Naive thymus-derived CD4-positive, alpha-beta T cell (primary cell): Measurements from ENCODE around the gene HUWE1. TPM values are rescaled to one million over a fixed set of nuclear protein-coding genes. Genes with fewer than 3 reads are reported as not detected.
"Not testable (repeated sequence)": the region's sequence is repeated elsewhere in the genome, so short reads cannot be mapped to it uniquely, and the experiment has no call there.

ENCODE experiments used
- ATAC-seq: fragments of 150-1000 bp; cut with Tn5 transposase; 2 replicates; pipeline ENCODE4 v1.10.0; 2021; ENCODE audit warnings: mild to moderate bottlenecking, moderate library complexity
- CTCF ChIA-PET: fragments of 350-600 bp; sonication (Branson Sonifier 250); formaldehyde crosslinking; loops from one replicate; lab custom pipeline; 2021; ENCODE audit warnings: antibody characterized with exemption; lab: Charles Lee
- POLR2A ChIA-PET: fragments of 350-600 bp; sonication (Branson Sonifier 250); formaldehyde crosslinking; loops from one replicate; lab custom pipeline; 2021; ENCODE audit warnings: antibody characterized with exemption, inconsistent platforms; lab: Charles Lee
- DNase-seq, 9 donors: peaks; one replicate each; pipeline versions ENCODE4 v3.0.0 to v3.0.0-alpha.2; 2020 to 2022; ENCODE audit warnings: mixed read lengths in 1 of 9
- H3K27ac ChIP-seq: one replicate; pipeline ENCODE4 v1.7.0; 2013; ENCODE audit warnings: mild to moderate bottlenecking, low read depth, low read length, moderate library complexity
- H3K27me3 ChIP-seq, 2 donors: one replicate each; pipeline ENCODE4 v1.7.0; 2013; ENCODE audit warnings: low read length in 2 of 2, mild to moderate bottlenecking in 2 of 2, moderate library complexity in 2 of 2; ENCODE audit not compliant: control insufficient read depth in 2 of 2, insufficient read depth in 2 of 2
- H3K36me3 ChIP-seq, 3 experiments: 1 replicate in 2 of 3; 2 replicates in 1 of 3; pipeline ENCODE4 v1.7.0; 2013; ENCODE audit warnings: low read length in 3 of 3, mild to moderate bottlenecking in 3 of 3, moderate library complexity in 1 of 3; ENCODE audit not compliant: insufficient read depth in 3 of 3, control insufficient read depth in 2 of 3
- H3K4me1 ChIP-seq, 2 donors: one replicate each; pipeline ENCODE4 v1.7.0; 2013; ENCODE audit warnings: low read length in 2 of 2, mild to moderate bottlenecking in 2 of 2, moderate library complexity in 1 of 2; ENCODE audit not compliant: control insufficient read depth in 2 of 2, insufficient read depth in 2 of 2
- H3K4me3 ChIP-seq: 2 replicates; pipeline ENCODE4 v1.7.0; 2013; ENCODE audit warnings: mild to moderate bottlenecking, low read length
- H3K9me3 ChIP-seq, 3 experiments: 1 replicate in 2 of 3; 2 replicates in 1 of 3; pipeline ENCODE4 v1.7.0; 2013; ENCODE audit warnings: low read length in 3 of 3; ENCODE audit not compliant: control insufficient read depth in 2 of 3
- H3K27ac Mint-ChIP-seq, 9 donors: one replicate each; pipeline ENCODE4 v1.8.0; 2020 to 2022; ENCODE audit warnings: mixed read lengths in 9 of 9, mild to moderate bottlenecking in 8 of 9, moderate library complexity in 5 of 9, inconsistent platforms in 2 of 9
- H3K27me3 Mint-ChIP-seq, 5 donors: one replicate each; pipeline ENCODE4 v1.8.0; 2021 to 2022; ENCODE audit warnings: mixed read lengths in 5 of 5, mild to moderate bottlenecking in 1 of 5
- H3K36me3 Mint-ChIP-seq, 5 donors: one replicate each; pipeline ENCODE4 v1.8.0; 2020 to 2022; ENCODE audit warnings: mixed read lengths in 5 of 5, mild to moderate bottlenecking in 3 of 5, inconsistent platforms in 1 of 5
- H3K4me1 Mint-ChIP-seq, 7 donors: one replicate each; pipeline ENCODE4 v1.8.0; 2020 to 2022; ENCODE audit warnings: mixed read lengths in 7 of 7, mild to moderate bottlenecking in 3 of 7, inconsistent platforms in 1 of 7
- H3K4me3 Mint-ChIP-seq, 10 donors: one replicate each; pipeline ENCODE4 v1.8.0; 2020 to 2022; ENCODE audit warnings: mild to moderate bottlenecking in 10 of 10, mixed read lengths in 10 of 10, moderate library complexity in 6 of 10, inconsistent platforms in 2 of 10
- H3K9me3 Mint-ChIP-seq, 11 donors: one replicate each; pipeline ENCODE4 v1.8.0; 2020 to 2022; ENCODE audit warnings: mixed read lengths in 11 of 11, mild to moderate bottlenecking in 4 of 11, inconsistent platforms in 1 of 11, moderate library complexity in 1 of 11
- intact Hi-C, 2 donors: fragments of 100-400 bp; cut with micrococcal nuclease; formaldehyde crosslinking; loops; one replicate each; pipeline ENCODE4 v1.15.1; 2023
- polyA plus RNA-seq, 2 donors: library from polyadenylated mRNA; unstranded; fragments of 300-500 nt; fragmentation: Illumina TruSeq; gene quantifications; one replicate each; pipeline ENCODE4 v1.2.3, GENCODE V29; 2021
- total RNA-seq, 6 experiments: library from RNA in 5 of 6; stranded (reverse) in 5 of 6; gene quantifications; 1 replicate in 5 of 6; 2 replicates in 1 of 6; pipeline ENCODE4 v1.2.3 and lab custom pipeline; 2021 to 2026

Gene HUWE1
- total and polyA plus RNA-seq, 7 experiments from 2014 or later = 13.1 to 266 (median 181) TPM

GRCh38 chrX:53550756-53551463 lies 135.6 kb downstream of the HUWE1 start:
- Histone ChIP-seq H3K4me3 (no peak overlapping the region), H3K27me3 (no peaks in the 10 kb centered on the region), H3K4me1 (peaks cover 0 to 5% of the 10 kb centered on the region in 2 donors), H3K36me3 (peaks cover 0 to 86% (median 7%) of the 10 kb centered on the region in 3 experiments), H3K27ac (no peak overlapping the region), H3K9me3 (no peaks in the 10 kb centered on the region)
- Mint-ChIP-seq H3K27me3 (no peaks in the 10 kb centered on the region), H3K4me1 (peaks cover 0 to 3% (median 0%) of the 10 kb centered on the region in 7 donors), H3K9me3 (no peaks in the 10 kb centered on the region), H3K36me3 (peaks cover 8 to 30% (median 14%) of the 10 kb centered on the region in 5 donors), H3K27ac (peak overlapping the region in 2 of 9 donors; percentile 28 to 85), H3K4me3 (no peak overlapping the region)
- ATAC-seq (no peak), DNase-seq (no peak)
- intact Hi-C loops = no loop called here
- CTCF ChIA-PET = no interaction called here
- POLR2A ChIA-PET = no interaction called here

- no peak overlapping the region for H3K4me3 ChIP-seq
- H3K36me3 ChIP-seq = peaks cover 0 to 98% (median 11%) of the 10 kb centered on the region in 3 experiments
- Mint-ChIP-seq H3K27me3 (no peaks in the 10 kb centered on the region), H3K4me1 (peaks cover 0 to 3% (median 0%) of the 10 kb centered on the region in 7 donors), H3K4me3 (no peak overlapping the region), H3K9me3 (no peaks in the 10 kb centered on the region), H3K27ac (peak overlapping the region in 2 of 9 donors; percentile 24 to 29), H3K36me3 (peaks cover 6 to 24% (median 11%) of the 10 kb centered on the region in 5 donors)
- CTCF ChIA-PET = no interaction called here
- DNase-seq (no peak), ATAC-seq (peak; percentile 40)
- no peaks in the 10 kb centered on the region for H3K27me3 ChIP-seq
- peaks cover 0 to 5% of the 10 kb centered on the region in 2 donors for H3K4me1 ChIP-seq
- H3K9me3 ChIP-seq = no peaks in the 10 kb centered on the region
- H3K27ac ChIP-seq = no peak overlapping the region
- POLR2A ChIA-PET = no interaction called here
- intact Hi-C loops = no loop called here
Measured at GRCh38 chrX:53547668-53548067, 138.9 kb downstream of the HUWE1 start.

- intact Hi-C loops = no loop called here
- no peak for ATAC-seq
- H3K27ac Mint-ChIP-seq = no peak overlapping the region
Measured at GRCh38 chrX:53544936-53545335, 141.6 kb downstream of the HUWE1 start.

GRCh38 chrX:53538781-53539180 lies 147.7 kb downstream of the HUWE1 start:
- ChIA-PET CTCF (no interaction called here), POLR2A (no interaction called here)
- H3K36me3 Mint-ChIP-seq = peaks cover 0 to 34% (median 15%) of the 10 kb centered on the region in 5 donors

More at GRCh38 chrX:53544936-53545335, 141.6 kb downstream of the HUWE1 start:
- no peaks in the 10 kb centered on the region for H3K9me3 ChIP-seq
- H3K27ac ChIP-seq = no peak overlapping the region
- no peaks in the 10 kb centered on the region for H3K27me3 ChIP-seq
- Mint-ChIP-seq H3K9me3 (no peaks in the 10 kb centered on the region), H3K4me1 (peaks cover 0 to 3% (median 0%) of the 10 kb centered on the region in 7 donors), H3K4me3 (no peak overlapping the region), H3K36me3 (peaks cover 0 to 26% (median 10%) of the 10 kb centered on the region in 5 donors), H3K27me3 (no peaks in the 10 kb centered on the region)
- POLR2A ChIA-PET = no interaction called here
- CTCF ChIA-PET = no interaction called here
- H3K4me3 ChIP-seq = no peak overlapping the region
- H3K36me3 ChIP-seq = peaks cover 4 to 97% (median 5%) of the 10 kb centered on the region in 3 experiments
- H3K4me1 ChIP-seq = peaks cover 0 to 5% of the 10 kb centered on the region in 2 donors
- no peak for DNase-seq

DNA sequence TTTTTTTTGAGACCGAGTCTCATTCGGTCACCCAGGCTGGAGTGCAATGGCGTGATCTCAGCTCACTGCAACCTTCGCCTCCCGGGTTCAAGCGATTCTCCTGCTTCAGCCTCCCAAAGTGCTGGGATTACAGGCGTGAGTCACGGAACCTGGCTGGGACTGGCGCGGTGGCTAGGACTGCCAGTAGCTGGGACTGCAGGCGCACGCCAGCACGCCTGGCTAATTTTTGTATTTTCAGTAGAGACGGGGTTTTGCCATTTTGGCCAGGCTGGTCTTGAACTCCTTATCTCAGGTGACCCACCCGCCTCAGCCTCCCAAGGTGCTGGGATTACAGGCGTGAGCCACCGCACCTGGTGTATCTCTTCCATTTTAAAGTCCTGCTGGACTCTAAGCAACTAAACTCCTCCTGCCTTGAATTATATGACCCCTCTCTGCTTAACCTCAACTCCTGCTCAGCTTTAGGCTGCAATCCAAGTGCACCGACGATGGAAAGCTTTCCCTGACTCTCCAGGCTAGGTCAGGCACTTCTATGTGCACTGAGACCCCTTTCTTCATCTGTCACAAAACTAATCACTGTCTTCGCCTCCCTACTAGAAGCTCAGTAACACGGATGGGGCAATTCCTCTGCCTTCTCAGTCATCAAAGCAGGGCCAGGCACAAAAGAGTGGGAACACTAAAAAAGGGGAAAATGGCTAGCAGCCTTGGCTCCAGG lies 155.1 kb downstream of the HUWE1 start:
- H3K4me3 Mint-ChIP-seq = peak overlapping the region in 1 of 10 donors; percentile 24
- peaks cover 0 to 21% (median 2%) of the 10 kb centered on the region in 11 donors for H3K9me3 Mint-ChIP-seq
- H3K27me3 ChIP-seq, ATAC-seq, intact Hi-C loops, POLR2A ChIA-PET, H3K9me3 ChIP-seq, H3K4me1 ChIP-seq, H3K4me3 ChIP-seq, H3K27me3 Mint-ChIP-seq, CTCF ChIA-PET, H3K4me1 Mint-ChIP-seq, H3K27ac ChIP-seq, DNase-seq: not testable (repeated sequence)
- H3K27ac Mint-ChIP-seq = peak overlapping the region in 2 of 9 donors; percentile 19 to 49
- peaks cover 0 to 20% (median 5%) of the 10 kb centered on the region in 5 donors for H3K36me3 Mint-ChIP-seq
- peaks cover 2 to 21% (median 5%) of the 10 kb centered on the region in 3 experiments for H3K36me3 ChIP-seq

More at GRCh38 chrX:53538781-53539180, 147.7 kb downstream of the HUWE1 start:
- no peaks in the 10 kb centered on the region for H3K27me3 Mint-ChIP-seq
- no peaks in the 10 kb centered on the region for H3K9me3 ChIP-seq
- no peak overlapping the region for H3K4me3 ChIP-seq
- no peaks in the 10 kb centered on the region for H3K4me1 ChIP-seq
- H3K4me1 Mint-ChIP-seq = no peaks in the 10 kb centered on the region
- H3K27me3 ChIP-seq = no peaks in the 10 kb centered on the region
- no peaks in the 10 kb centered on the region for H3K9me3 Mint-ChIP-seq
- no peak for DNase-seq
- no peak overlapping the region for H3K27ac ChIP-seq
- peak overlapping the region in 1 of 9 donors; percentile 52 for H3K27ac Mint-ChIP-seq
- H3K4me3 Mint-ChIP-seq = no peak overlapping the region
- ATAC-seq = no peak
- peaks cover 11 to 91% (median 27%) of the 10 kb centered on the region in 3 experiments for H3K36me3 ChIP-seq
- intact Hi-C loops = no loop called here

GRCh38 chrX:53526999-53527398 lies 159.5 kb downstream of the HUWE1 start:
- Histone ChIP-seq H3K27me3 (no peaks in the 10 kb centered on the region), H3K9me3 (peaks cover 0 to 5% (median 0%) of the 10 kb centered on the region in 3 experiments), H3K36me3 (no peaks in the 10 kb centered on the region), H3K27ac (no peak overlapping the region), H3K4me3 (no peak overlapping the region), H3K4me1 (no peaks in the 10 kb centered on the region)
- POLR2A ChIA-PET = no interaction called here
- H3K9me3 Mint-ChIP-seq = peaks cover 0 to 32% (median 3%) of the 10 kb centered on the region in 11 donors
- H3K4me1 Mint-ChIP-seq = no peaks in the 10 kb centered on the region
- H3K36me3 Mint-ChIP-seq = no peaks in the 10 kb centered on the region
- no peak overlapping the region for H3K27ac Mint-ChIP-seq
- intact Hi-C loops = no loop called here
- CTCF ChIA-PET = no interaction called here
- H3K27me3 Mint-ChIP-seq = no peaks in the 10 kb centered on the region
- no peak for ATAC-seq
- DNase-seq = no peak
- no peak overlapping the region for H3K4me3 Mint-ChIP-seq
